A673 (cell line): ENCODE results near the gene NSD2.

ENCODE experiments used
- CTCF ChIP-seq: fragments of 300-800, 200-600 bp; sonication (generic); conservative IDR thresholded peaks from 2 replicates; pipeline ENCODE4 v1.5.1; 2017; ENCODE audit warnings: low read depth, mild to moderate bottlenecking, antibody characterized with exemption, low read length, moderate library complexity, mixed read lengths
- EZH2 ChIP-seq: fragments of 200-600 bp; sonication (generic); IDR thresholded peaks from 2 replicates; pipeline ENCODE4 v1.6.1; 2017; ENCODE audit warnings: borderline replicate concordance, low read depth, mild to moderate bottlenecking, mixed read lengths, antibody characterized with exemption, low read length; ENCODE audit not compliant: poor library complexity, severe bottlenecking

DNA sequence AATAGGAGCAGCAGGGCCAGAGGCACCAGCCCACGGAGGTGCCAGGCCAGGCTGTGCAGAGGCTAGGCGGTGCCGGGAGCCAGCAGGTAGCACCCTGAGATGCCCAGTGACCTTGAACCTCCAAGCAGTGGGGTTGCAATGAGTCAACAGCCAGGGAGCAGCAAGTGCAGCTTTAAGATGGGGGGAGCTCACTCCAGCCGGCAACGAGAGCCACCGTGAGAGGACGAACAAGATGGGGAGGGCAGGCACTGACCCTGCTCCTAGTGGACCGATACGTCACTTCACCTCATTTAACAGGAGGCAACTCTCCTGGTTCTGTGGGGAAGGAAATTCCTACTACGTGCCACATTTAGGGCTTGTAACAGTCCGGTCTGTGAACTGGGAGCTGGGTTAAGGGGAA is 20.0 kb upstream of the NSD2 start:
- TF ChIP-seq CTCF (no peak), EZH2 (no peak)
